T-helper 1 cell (primary cell): ENCODE data around the gene PNMA8B.
A peak's percentile ranks its signal among the peaks of the same experiment; 100 is the strongest.

Source experiments
- DNase-seq, 5 donors: peaks; one replicate each; pipeline ENCODE4 v3.0.0-alpha.2; 2012 to 2020

PNMA8B gene

GRCh38 chr19:46486358-46486757, 9.3 kb downstream of the PNMA8B start:
- no peak for DNase-seq

GRCh38 chr19:46484656-46485055, 11.0 kb downstream of the PNMA8B start:
- no peak for DNase-seq

GRCh38 chr19:46482631-46483030, 13.0 kb downstream of the PNMA8B start:
- DNase-seq, result no peak

GRCh38 chr19:46481947-46482346, 13.7 kb downstream of the PNMA8B start:
- DNase-seq, result no peak

GRCh38 chr19:46481223-46481848, 14.3 kb downstream of the PNMA8B start:
- no peak for DNase-seq

- no peak for DNase-seq
Observed at GRCh38 chr19:46480415-46480814, 15.3 kb downstream of the PNMA8B start.

- DNase-seq, result no peak
Observed at GRCh38 chr19:46478356-46478986, 17.2 kb downstream of the PNMA8B start.

DNA sequence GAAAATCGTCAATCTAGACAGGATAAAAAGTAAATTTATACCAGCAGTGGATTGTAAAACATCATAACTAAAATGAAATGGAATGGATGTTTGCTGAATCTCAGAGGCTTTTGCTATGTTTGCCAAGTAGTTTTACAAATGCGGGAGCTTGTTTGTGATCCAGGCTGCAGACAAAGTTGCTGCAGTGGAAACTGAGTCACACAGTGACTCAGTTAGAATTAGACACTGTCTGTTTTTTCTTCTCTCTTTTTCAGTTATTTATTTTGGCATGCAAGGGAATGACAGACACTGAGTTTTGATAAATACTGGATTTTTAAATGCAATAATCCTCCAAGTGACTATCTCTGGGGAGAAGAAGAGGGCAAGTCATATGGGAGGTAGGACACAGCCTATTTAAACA, 19.7 kb downstream of the PNMA8B start:
- DNase-seq, result no peak

DNA sequence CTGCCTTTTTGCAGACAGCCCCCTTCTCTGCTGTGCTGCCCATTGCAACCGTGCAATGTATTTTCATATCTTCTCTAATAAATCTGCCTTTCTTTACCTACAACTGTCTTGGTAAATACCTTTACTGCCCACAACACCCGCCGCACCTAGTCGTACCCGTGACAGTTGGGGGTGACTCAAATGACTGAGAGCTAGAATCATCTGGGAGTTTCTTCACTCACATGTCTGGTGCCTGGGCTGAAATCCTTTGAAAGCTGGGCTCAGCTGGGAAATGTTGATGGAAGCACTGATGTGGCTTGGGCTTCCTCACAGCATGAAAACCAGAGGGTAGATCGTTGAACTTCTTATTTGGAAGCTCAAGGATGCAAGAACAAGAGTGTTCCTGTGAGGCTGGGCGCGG, 21.5 kb downstream of the PNMA8B start:
- DNase-seq, result no peak

DNA sequence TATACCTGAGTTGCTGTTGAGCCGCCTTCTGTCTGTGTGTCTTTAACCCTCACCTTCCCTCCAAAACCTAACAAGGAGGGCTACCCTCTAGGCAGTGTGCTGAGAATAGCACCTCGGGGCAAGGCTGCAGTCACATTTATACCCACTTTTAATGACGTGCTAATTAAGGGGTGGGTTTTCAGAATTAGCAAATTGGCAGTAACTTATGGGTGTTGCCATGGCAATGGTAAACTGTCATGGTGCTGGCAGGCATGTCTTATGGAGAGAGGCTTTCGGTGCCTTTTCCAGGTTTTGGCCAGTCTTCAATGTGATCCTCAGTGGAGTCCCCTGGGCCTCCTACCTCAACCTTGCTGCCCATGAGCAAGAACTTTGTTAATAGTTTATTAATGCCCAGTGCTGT, 23.1 kb downstream of the PNMA8B start:
- DNase-seq, result no peak

DNA sequence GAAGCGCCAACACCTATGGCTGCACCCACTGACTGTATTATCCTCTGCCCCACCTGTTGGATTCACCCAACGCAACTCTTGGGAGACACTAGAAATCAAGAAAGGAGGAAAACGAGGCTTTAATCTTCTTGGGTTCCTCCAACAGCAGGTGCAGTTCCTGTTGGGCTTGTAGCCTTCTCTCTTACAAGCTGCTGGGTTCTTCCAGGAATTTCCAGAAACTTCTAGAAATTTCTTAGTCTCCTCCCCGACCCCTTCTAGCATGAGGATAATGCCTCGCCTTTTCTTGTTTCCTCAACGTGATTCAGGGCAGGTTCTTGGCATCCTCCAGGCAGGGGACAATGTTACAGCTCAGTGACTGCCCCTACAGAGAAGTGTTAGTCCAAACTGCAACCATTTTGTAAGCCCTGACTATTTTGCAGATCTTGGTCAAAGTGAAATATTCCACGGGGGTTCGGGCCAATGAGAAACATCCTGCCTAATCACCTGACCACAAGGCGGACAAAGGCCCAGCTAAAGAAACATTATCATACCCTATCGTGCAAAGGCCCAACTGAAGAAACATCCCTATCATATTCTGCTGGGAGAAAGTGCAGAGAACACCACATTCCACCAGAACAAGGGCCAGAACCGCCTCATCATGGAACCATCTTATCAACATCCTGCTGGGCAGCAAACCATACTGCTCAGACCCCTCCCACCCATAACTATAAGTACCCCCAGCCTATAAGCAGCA, 23.7 kb downstream of the PNMA8B start:
- DNase-seq, result no peak

DNA sequence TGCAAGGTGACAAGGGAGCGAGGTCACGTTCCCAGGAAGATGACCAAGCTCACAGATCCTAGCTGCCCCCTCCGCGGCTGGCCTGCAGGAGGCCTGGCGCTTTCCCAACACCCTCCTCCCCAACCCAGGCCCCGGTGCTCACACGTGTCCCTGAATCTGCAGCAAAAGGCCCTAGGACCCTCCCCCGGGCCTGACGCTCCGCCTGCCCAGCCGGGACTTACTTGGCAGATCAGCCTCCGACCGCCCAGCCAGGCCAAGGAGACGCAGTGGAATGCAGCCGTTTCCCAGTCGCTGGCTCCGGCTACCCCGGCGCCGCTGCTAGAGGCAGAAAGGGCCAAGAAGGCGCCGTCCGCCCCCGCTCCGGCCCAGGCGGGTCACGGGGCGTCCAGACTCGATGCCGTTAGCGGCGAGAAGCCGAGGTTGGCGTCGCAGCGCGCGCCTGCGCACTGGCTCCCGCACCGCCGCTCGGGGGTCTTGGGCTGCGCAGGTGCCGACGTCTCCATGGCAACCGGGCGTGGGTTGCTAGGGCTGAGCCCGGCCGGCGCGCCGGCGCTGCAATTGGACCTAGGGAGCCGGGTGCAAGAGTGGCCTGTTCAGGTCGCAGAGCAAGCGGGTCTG, 24.4 kb downstream of the PNMA8B start, which contains the start of gene PNMA8A:
TSS of gene PNMA8A (minus strand) at position 448 of the 618 bp plus-strand sequence. CDS start 528 bp downstream, outside the sequence.
- no peak for DNase-seq

- DNase-seq, result no peak
Observed at GRCh38 chr19:46470376-46470775, 25.3 kb downstream of the PNMA8B start.

GRCh38 chr19:46469541-46470185, 26.0 kb downstream of the PNMA8B start:
- no peak for DNase-seq

DNA sequence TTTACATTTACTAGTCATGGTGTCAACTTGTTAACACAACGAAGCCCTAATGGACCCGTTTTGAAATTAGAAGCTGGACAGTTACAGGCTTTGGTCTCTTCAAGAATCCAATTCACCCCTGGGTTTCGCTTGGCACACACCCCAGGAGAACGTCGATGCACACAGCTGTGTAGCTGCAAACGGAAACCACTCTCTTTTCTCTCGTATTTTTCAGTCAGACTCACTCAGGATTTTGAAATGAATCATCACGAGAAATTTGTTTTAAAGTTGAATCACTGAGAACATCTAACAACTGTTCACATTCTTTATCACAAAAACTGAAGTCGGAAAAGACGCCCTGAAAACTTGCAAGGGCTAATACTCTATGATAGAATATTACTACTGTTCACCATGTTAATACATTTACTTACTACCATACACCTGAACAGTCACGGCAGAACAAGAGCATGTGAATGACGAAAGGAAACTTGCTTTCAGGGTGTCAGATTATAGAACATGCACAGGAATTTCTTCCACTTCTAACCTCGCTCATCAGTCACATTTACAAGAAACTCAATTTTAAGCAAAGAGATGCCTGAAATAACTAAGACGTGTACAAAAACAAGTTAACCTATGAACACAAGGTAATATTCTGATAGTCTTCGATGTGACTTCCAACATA, 29.0 kb downstream of the PNMA8B start:
- peak in 1 of 5 donors; percentile 40 for DNase-seq

DNA sequence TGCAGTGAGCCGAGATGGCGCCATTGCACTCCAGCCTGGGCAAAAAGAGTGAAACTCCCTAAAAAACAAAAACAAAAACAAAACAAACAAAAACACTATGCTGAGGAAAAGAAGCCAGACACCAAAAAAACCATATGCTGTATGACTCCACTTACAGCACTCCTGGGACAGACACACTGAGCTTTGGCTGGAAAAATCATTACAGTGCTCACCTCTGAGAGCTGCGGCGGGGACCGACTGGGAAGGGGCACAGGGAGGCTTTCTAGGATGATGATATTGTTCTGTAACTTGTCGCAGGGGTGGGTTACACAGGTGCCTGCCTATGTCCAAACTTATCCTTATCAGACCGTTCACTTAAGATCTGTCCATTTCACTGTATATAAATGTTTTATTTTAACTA, 32.2 kb downstream of the PNMA8B start:
- no peak for DNase-seq

GRCh38 chr19:46461537-46461936, 34.1 kb downstream of the PNMA8B start:
- DNase-seq, result no peak

DNA sequence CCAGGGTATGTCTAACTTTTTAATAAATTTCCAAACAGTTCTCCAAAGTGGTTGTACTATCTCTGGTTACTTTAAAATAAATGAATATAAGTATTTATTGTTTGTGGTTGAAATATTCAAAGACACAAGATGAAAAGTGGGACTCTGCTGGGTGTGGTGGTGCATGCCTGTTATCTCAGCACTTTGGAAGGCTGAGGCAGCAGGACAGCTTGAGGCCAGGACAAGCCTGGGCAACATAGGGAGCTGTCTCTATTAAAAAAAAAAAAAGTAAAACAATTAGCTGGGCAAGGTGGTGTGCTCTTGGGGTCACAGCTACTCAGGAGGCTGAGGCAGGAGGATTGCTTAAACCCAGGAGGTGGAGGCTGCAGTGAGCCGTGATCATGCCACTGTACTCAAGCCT, 34.7 kb downstream of the PNMA8B start:
- no peak for DNase-seq

DNA sequence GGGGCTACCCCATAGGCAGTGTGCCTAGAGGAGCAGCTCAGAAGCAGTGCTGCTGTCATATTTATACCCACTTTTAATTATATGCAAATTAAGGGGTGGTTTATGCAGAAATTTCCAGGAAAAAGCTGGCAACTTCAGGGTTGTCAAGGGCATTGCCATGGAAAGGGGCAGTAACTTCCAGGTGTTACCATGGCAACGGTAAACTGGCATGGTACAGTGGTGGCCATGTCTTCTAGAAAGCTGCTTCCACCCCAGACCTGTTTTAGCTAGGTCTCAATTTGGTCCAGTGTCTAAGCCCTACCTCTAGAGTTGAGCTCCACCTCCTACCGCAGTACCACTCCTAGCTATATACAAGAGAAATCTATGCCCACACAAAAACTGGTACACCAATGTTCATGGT, 35.6 kb downstream of the PNMA8B start:
- no peak for DNase-seq

DNA sequence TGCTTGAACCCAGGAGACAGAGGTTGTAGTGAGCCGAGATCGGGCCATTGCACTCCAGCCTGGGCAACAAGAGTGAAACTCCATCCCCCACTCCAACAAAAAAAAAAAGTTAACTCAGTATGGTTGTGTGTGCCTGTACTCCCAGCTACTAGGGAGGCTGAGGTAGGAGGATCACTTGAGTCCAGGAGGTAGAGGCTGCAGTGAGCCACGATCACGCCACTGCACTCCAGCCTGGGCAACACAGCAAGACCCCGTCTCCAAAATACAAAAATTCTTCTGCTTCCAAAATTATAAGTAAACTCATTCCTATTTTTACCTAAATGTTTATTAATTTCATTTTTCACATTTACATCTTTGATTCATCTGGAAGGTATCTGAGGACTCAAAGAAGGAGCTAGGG, 38.7 kb downstream of the PNMA8B start:
- no peak for DNase-seq

- DNase-seq, result no peak
Observed at GRCh38 chr19:46454244-46454643, 41.4 kb downstream of the PNMA8B start.

DNA sequence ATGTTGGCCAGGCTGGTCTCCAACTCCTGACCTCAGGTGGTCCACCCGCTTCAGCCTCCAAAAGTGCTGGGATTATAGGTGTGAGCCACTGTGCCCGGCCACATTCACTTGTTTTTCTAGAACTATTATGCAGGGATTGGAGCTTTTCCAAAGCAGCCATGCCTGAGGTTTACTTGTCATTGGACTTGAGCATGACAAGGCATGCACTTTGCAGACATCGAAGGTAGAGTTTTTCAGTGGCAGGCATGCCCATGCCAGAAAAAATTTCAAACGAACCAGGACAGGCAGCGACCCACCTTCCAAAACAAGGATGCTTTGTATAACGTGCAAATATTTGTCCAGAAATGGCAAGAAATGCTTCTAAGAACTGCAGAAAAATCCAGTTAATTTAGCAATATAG, 42.0 kb downstream of the PNMA8B start:
- DNase-seq, result no peak

GRCh38 chr19:46452186-46452585, 43.5 kb downstream of the PNMA8B start:
- DNase-seq, result no peak
